Osteoblast (primary cell): ENCODE data around the gene HDAC10. TPM values are rescaled to one million over a fixed set of nuclear protein-coding genes. Genes with fewer than 3 reads are reported as not detected.
A peak's percentile ranks its signal among the peaks of the same experiment; 100 is the strongest.

Experiments used
- DNase-seq: peaks from one replicate; pipeline ENCODE4 v3.0.0; 2011; ENCODE audit warnings: low spot score, mixed read lengths; ENCODE audit not compliant: insufficient read length; ENCODE audit errors: missing footprints
- H2AFZ ChIP-seq: 2 replicates; pipeline ENCODE4 v1.6.0; 2011; ENCODE audit warnings: mild to moderate bottlenecking, low read length
- H3K27ac ChIP-seq: 2 replicates; pipeline ENCODE4 v1.5.1; 2011; ENCODE audit warnings: mild to moderate bottlenecking, low read depth, low read length, moderate library complexity
- H3K27me3 ChIP-seq: 2 replicates; pipeline ENCODE4 v1.6.0; 2012; ENCODE audit warnings: mild to moderate bottlenecking, control low read depth, inconsistent platforms, low read length, moderate library complexity; ENCODE audit not compliant: insufficient read depth
- H3K36me3 ChIP-seq: 2 replicates; pipeline ENCODE4 v1.5.1; 2011; ENCODE audit warnings: mild to moderate bottlenecking, low read length, control low read depth, moderate library complexity; ENCODE audit not compliant: insufficient read depth
- H3K4me1 ChIP-seq: 2 replicates; pipeline ENCODE4 v1.5.1; 2011; ENCODE audit warnings: mild to moderate bottlenecking, low read length, control low read depth, moderate library complexity; ENCODE audit not compliant: insufficient read depth
- H3K4me2 ChIP-seq: 2 replicates; pipeline ENCODE4 v1.6.0; 2011; ENCODE audit warnings: mild to moderate bottlenecking, low read length; ENCODE audit not compliant: insufficient read depth
- H3K4me3 ChIP-seq: fragments of 200-600 bp; sonication (generic); 3 replicates; pipeline ENCODE4 v1.5.1; 2012; ENCODE audit warnings: mild to moderate bottlenecking, low read length, inconsistent platforms; ENCODE audit not compliant: insufficient read depth
- H3K79me2 ChIP-seq: 2 replicates; pipeline ENCODE4 v1.6.0; 2012; ENCODE audit warnings: mild to moderate bottlenecking, low read length, control low read depth, inconsistent platforms; ENCODE audit not compliant: insufficient read depth
- H3K9me3 ChIP-seq: 2 replicates; pipeline ENCODE4 v1.5.1; 2011; ENCODE audit warnings: low read depth, low read length, control low read depth
- H4K20me1 ChIP-seq: 2 replicates; pipeline ENCODE4 v1.6.0; 2012; ENCODE audit warnings: mild to moderate bottlenecking, low read length, control low read depth; ENCODE audit not compliant: insufficient read depth
- CTCF ChIP-seq: IDR thresholded peaks from 2 replicates; pipeline ENCODE4 v1.5.1; 2011; ENCODE audit warnings: mild to moderate bottlenecking, low read depth, low read length, moderate library complexity; ENCODE audit errors: extremely low read depth
- total RNA-seq: library from RNA; depleted of rRNA; stranded (reverse); fragments of >200 nt; gene quantifications from 2 replicates; pipeline ENCODE4 v1.2.3, GENCODE V29; 2012

HDAC10 gene
- 19.2 and 20.6 TPM in 2 replicates for total RNA-seq

DNA sequence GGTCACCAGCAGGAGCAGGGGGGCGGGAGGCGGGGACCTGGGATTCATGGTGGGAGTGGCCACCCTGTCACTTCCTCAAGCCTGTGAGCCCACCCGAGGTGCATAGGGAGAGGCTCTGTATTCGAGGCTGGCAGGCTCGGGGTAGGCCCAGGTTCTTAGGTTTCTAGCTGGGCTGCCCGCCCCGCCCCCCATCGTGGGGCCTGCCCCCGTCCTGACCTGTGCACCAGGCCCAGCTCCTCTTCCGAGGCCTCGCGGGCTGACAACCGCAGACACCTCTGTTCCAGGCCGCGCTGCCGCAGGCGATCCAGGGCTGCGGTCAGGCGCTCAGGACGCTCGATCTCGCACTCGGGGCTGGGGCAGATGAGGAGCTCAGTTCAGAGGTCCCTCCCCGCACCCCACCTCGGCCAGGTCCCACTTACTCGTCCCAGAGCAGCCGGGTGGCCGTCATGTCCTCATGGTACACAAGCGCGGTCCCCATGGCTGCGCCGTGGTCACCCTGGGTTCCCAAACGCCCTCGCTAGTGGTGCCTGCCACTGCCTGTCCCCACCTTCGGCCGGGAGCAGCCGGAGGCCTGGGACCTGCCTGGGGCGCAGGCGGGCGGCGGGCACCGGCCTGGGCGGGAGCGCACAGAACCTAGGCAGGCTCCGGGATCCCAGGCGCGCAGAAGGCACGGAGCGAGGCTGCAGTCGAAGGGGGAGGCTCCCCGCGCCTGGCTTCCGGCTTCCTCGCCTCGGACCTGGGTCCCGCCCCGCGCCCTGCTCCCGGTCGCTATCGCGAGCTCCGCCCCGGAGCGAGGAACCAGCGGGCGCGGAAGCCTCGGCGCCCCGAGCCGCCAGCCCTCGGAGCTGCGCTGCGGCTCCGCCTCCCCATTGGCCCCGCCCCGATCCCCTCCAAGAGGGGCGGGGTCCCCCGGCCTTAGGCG, at the start of gene HDAC10:
HDAC10 (minus strand) TSS at position 711 of the 922 bp plus-strand sequence; CDS start at position 478, 233 bp downstream.
- Histone ChIP-seq H3K4me1 (peaks cover 12% of the 10 kb centered on the region), H2AFZ (peak within 1 kb of the TSS; percentile 72), H3K4me3 (peak within 1 kb of the TSS; percentile 87), H3K36me3 (peaks cover 17% of the 10 kb centered on the region), H4K20me1 (peaks cover 11% of the 10 kb centered on the region), H3K27ac (peak within 1 kb of the TSS; percentile 37), H3K27me3 (no peaks in the 10 kb centered on the region), H3K79me2 (peaks cover 37% of the 10 kb centered on the region), H3K4me2 (peak within 1 kb of the TSS; percentile 91), H3K9me3 (no peaks in the 10 kb centered on the region)
- DNase-seq: peak; percentile 100
- TF ChIP-seq CTCF: no peak

DNA sequence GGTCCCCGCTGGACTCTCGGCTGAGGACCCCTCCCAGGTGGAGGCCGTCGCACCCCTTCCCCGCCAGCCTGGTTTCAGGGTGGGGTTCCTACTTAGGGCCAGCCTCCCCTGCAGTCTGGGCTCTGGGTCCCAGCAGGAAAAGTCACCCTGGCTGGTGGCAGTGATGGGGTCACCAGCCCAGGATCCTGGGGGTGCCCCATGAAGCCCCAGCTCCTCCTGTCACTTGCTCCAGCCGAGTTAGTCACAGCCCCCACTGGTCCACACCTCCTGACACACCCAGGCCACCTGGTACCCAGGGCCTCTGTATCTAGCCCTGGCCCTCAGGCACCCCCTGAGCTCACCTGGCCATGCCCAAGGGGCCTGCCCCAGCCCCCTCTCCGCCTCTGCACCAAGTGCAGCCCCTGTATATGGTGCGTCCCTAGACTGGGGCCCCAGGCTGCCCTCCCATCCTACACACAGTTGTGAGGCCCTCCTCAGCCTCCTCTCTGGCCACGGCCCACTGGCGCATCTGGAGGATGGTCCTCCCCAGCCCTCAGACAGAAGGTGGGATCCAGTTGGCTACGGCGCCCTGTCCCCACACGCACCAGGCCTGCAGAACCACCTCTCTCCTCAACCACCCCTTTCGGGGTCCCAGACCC, 49.7 kb upstream of the HDAC10 start:
- DNase-seq: no peak
- peaks cover 63% of the 10 kb centered on the region for H3K4me1 ChIP-seq
- H3K27me3 ChIP-seq: no peaks in the 10 kb centered on the region
- peak overlapping the region; percentile 37 for H3K27ac ChIP-seq
- H3K9me3 ChIP-seq: no peaks in the 10 kb centered on the region
- no peaks in the 10 kb centered on the region for H3K36me3 ChIP-seq
- peaks cover 98% of the 10 kb centered on the region for H3K79me2 ChIP-seq
- H3K4me3 ChIP-seq: no peak overlapping the region
- H2AFZ ChIP-seq: no peak overlapping the region
- H4K20me1 ChIP-seq: peaks cover 80% of the 10 kb centered on the region
- H3K4me2 ChIP-seq: peak overlapping the region; percentile 65
- TF ChIP-seq CTCF: no peak

DNA sequence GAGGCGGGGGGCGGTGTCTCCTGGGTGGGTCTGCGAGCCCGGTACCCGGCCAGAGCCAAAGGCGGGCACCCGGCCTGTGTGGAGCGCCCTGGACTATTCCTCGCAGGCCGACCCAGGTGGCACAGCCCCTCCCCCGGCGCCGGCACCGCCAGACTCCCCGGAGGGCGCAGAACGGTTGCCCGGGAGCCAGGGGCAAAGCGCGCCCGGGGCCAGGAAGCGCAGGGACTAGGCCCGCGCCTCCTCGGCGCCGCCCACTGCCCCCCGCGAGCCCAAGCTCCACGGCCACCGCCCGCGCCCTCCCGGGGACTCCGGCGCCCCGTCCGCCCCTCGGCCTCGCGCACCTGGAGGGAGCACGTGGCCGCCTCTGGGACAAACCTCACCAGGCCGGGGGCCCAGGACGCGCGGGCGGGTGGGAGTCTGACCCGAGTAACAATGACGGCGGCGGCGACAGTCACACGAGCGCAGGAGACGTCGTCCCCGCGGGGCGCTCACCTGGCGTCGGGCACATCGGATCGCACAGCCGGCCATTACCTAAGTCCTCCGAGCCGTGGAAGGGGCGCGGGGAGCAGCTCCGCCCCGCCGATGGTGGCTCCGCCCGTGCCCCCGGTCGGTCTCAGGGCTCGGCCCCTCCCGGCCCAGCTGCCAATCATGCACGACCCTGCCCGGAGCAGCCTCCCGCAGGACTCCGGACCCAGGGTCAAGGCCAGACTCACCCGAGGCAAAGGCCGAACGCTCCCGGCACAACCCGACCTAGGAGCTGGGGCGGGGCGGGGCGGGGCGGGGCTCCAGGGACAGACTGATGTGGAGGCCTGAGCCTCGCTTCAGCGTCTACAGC, 48.9 kb upstream of the HDAC10 start:
- Histone ChIP-seq H3K4me3 (peak overlapping the region; percentile 10), H3K4me1 (peaks cover 56% of the 10 kb centered on the region), H3K27me3 (no peaks in the 10 kb centered on the region), H3K27ac (no peak overlapping the region), H3K9me3 (no peaks in the 10 kb centered on the region), H3K36me3 (no peaks in the 10 kb centered on the region), H4K20me1 (peaks cover 74% of the 10 kb centered on the region), H3K79me2 (peaks cover 98% of the 10 kb centered on the region), H3K4me2 (peak overlapping the region; percentile 65), H2AFZ (no peak overlapping the region)
- no peak for DNase-seq
- no peak for TF ChIP-seq CTCF
